AG10803 (cell line): ENCODE data around the gene VSX1.

Experiments
- DNase-seq: peaks from one replicate; pipeline ENCODE4 v3.0.0; 2010; ENCODE audit warnings: low read depth
- H3K4me3 ChIP-seq: 2 replicates; pipeline ENCODE4 v1.5.1; 2011; ENCODE audit warnings: mild to moderate bottlenecking, low read length, control low read depth
- TF ChIP-seq, protein P1 (sequence below): conservative IDR thresholded peaks from 2 replicates; pipeline ENCODE4 v1.5.1; 2011; ENCODE audit warnings: mild to moderate bottlenecking, low read length, control low read depth, inconsistent platforms

VSX1 gene

DNA sequence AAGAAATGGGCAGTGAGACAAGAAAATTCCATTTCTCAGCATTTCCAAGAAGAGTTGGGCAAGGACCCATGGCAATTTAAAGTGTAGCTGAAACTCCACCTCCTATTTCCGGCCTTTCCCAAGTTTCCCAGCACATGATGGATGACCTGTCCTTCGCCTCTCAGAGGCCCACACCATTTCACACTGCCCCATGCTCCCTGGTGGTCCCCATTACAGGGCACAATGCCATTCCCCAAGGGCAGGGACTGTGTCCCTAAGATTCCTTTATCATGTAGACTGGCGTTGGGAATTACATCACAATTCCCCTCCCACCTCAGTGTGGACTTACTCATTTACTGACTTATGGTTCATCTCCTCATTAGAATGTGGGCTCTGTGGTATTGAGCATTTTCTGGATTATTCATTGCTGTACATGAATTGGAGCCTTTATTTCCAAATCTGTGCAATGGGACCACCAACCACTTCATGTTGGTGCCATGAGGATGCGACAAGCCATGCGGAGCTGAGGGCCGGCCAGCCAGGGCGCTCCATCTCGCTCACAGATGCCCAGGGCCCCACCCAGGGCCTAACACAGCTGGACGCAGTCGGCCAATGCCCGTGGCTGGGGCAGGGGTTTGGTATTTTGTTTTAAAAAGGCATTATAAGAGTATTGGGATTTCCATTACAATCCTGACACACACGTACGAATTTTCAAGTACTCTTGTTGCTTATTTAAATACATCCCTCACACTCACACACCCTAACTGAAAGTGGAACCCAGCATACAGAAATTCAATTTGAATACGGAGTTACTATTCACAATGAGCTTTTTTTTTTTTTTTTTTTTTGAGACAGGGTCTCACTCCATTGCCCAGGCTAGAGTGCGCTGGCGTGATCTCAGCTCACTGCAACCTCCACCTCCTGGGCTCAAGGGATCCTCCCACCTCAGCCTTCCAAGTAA lies 29.4 kb downstream of the VSX1 start:
- peak; percentile 86 for DNase-seq
- TF ChIP-seq, protein P1, sequence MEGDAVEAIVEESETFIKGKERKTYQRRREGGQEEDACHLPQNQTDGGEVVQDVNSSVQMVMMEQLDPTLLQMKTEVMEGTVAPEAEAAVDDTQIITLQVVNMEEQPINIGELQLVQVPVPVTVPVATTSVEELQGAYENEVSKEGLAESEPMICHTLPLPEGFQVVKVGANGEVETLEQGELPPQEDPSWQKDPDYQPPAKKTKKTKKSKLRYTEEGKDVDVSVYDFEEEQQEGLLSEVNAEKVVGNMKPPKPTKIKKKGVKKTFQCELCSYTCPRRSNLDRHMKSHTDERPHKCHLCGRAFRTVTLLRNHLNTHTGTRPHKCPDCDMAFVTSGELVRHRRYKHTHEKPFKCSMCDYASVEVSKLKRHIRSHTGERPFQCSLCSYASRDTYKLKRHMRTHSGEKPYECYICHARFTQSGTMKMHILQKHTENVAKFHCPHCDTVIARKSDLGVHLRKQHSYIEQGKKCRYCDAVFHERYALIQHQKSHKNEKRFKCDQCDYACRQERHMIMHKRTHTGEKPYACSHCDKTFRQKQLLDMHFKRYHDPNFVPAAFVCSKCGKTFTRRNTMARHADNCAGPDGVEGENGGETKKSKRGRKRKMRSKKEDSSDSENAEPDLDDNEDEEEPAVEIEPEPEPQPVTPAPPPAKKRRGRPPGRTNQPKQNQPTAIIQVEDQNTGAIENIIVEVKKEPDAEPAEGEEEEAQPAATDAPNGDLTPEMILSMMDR = no peak
- no peak overlapping the region for H3K4me3 ChIP-seq

DNA sequence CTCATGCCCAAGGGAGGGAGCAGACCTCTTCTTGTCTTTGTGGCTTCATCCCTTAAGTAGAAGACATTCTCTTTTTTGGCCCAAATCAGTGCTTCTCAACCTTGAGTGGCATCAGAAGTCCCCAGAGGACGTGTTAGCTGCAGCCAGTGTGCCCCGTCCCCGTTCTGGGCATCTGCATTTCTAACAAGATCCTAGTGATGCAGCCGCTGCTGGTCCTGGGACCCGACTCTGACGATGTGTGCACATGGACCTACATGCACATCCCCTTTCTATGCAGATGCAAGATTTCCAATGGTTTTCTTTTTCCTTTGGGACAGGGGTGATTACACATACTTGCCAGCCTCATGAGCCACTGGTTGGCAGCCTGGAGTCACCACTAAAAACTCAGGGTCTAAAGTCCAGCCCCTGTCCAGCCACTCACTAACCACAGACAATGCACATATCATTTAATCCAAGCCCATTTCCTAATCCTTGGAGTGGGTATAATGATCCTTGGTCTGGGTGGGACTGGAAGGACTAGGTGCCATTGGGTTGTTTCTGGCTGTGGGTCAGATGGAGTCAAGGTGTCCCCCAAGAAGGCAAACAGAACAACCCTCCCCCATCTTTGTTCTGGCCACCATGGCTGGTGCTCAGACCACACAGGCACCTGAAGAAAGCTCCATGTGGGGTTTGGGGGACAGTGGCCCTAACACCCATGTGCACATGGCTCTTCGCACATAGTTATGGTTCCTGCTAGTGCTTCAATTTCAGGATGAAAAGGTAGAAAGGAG lies 30.4 kb downstream of the VSX1 start:
- TF ChIP-seq, protein P1 = no peak
- DNase-seq = no peak
- H3K4me3 ChIP-seq = no peak overlapping the region

DNA sequence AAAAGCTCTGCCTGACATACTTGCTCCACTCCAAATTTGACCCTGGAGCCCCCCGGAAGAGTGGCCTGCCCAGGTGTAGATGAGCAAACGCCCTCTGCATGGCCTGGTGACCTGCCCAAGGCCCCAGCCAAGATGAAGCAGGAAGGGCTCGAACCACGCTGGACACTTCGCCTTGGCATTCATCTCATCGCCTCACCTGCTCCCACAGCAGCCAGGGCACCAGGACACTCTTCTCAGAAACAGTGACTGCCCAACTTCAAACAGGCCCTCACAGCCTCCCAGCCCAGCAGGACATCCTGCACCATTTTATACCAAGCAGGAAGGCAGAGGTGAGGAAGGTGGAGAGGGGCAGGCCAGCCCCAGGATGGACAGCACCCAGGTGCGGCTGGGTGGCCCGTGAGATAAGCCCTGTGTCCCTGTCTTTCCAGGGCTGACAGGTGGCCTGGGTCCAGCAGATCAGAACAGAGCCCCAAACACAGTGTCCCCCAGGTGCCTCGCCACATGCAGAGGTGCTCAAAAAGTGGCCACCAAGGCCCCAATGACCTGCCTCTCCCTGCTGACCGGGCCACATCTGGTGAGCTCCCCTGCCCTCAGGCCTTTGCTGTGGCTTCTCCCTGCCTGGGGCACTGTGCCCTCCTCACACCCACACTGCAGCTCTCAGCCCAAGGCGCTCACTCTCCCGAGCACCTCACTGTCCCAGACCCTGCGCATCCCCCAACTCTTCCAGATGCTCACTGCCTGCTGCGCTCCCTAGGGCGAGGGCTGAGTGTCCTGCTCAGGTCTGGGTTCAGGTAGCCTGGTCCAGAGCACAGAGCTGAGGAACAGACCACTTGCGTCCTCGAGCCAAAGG lies 31.2 kb downstream of the VSX1 start:
- DNase-seq = no peak
- TF ChIP-seq, protein P1 = no peak

DNA sequence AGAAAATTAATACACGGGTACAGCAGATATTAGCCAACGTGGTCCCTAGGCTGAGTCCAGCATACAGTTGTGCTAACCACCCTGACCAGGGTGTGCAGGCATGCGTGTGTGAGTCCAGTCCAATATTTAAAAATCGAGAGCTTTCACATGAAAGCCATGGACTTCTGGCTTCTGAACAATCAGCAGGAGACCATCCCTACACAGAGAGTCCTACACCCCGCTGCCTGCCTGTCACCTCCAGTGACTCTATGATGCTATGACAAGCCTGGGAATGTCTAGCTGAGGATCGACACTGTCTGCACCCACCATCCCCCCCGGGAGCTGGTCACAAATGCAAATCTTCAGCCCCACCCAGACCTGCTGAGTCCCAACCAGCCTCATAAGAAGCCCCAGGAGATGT lies 31.9 kb downstream of the VSX1 start:
- TF ChIP-seq, protein P1 = no peak
- H3K4me3 ChIP-seq = no peak overlapping the region
- DNase-seq = no peak

More for the DNA sequence above, 31.2 kb downstream of the VSX1 start:
- H3K4me3 ChIP-seq = no peak overlapping the region

DNA sequence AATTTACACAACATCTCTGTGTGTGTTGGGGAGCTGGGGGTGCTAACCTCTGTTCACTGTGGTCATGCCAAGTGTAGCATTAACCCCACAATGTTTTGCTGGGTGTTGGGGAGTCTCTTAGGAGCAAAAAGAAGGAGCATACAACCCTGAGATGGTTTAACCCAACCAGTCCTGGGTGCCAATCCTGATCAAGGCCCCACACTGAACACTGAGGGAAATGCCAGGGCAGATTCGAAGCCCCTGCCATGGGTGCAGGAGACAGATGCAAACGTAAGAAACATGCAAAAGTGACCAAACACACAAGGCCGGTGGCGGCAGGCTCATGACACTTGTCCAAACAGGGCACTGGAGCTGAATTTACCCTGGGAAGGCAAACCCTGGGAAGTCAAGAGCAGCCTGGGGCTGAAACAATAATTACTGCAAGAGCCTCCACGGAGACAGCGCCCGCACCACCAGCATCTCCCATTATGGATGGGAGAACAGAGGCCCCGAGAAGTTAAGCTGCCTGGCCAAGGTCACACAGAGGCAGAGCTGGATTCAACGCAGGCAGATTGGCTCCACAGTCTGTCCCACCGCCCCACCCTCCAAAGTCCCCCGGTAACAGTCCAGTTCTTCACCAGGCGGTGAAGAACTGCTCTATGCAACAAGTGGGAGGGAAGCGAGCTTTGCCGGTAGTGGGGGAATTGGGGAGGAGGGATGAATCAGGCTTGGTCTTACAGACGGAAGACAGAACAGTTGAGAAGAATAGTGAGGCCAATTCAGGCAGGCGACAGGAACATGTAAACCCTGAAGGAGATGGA lies 32.5 kb downstream of the VSX1 start:
- DNase-seq = no peak
- TF ChIP-seq, protein P1 = no peak

DNA sequence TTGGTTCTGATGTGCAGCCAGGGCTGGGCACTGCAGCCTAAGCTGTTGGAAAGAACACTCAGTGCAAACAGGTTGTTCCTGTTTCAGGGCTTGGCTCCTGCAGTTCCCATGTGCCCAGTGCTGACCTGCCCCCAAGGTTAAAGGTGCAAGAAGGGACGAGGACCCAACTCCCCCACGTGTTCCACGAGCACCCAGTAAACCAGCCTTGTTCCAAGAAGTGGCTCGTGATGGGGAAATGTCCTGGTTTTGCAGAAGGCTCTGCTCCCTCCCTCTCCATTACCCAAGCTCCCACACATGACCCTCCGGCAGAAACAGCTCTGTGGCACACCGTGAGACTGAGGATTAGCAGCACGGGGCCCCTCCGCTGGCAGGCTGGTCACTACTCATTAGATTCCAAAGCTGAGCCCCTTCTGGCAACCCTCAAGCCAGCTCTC lies 33.4 kb downstream of the VSX1 start:
- DNase-seq = no peak
- H3K4me3 ChIP-seq = no peak overlapping the region
- TF ChIP-seq, protein P1 = no peak

More for the DNA sequence above, 32.5 kb downstream of the VSX1 start:
- H3K4me3 ChIP-seq = no peak overlapping the region
